GM12892 (cell line): Measurements from ENCODE around the gene KIF5C.

ENCODE experiments used
- POLR2A ChIP-seq: IDR thresholded peaks from 2 replicates; pipeline ENCODE4 v1.6.1; 2011; ENCODE audit warnings: low read depth, low read length, control low read depth
- POLR2AphosphoS5 ChIP-seq: IDR thresholded peaks from 2 replicates; pipeline ENCODE4 v1.6.1; 2011; ENCODE audit warnings: low read depth, low read length, control low read depth

GRCh38 chr2:149021271-149021719 is 146.3 kb downstream of the KIF5C start:
- TF ChIP-seq POLR2A (no peak), POLR2AphosphoS5 (no peak)
